Kidney (tissue), 14 donors: Measurements from ENCODE around the gene SH3RF3. TPM values are rescaled to one million over a fixed set of nuclear protein-coding genes. Genes with fewer than 3 reads are reported as not detected.

ENCODE experiments used
- DNase-seq, 5 donors: peaks; one replicate each; pipeline ENCODE4 v3.0.0-alpha.2; 2013 to 2020
- FAIRE-seq: peaks from 2 replicates; lab custom pipeline; 2012; peaks lifted over from hg19 to GRCh38; lab: Jason Lieb, UNC
- H3K27ac ChIP-seq, 2 donors: one replicate each; pipeline ENCODE4 v1.7.0; 2013; ENCODE audit warnings: low read depth in 2 of 2, low read length in 2 of 2, inconsistent platforms in 1 of 2
- H3K27me3 ChIP-seq: one replicate; pipeline ENCODE4 v1.7.1; 2013; ENCODE audit warnings: low read length, inconsistent platforms; ENCODE audit not compliant: control insufficient read depth, insufficient read depth
- H3K36me3 ChIP-seq, 3 donors: one replicate each; pipeline versions ENCODE4 v1.7.0 to v1.7.1; 2013; ENCODE audit warnings: low read length in 3 of 3, control low read depth in 1 of 3, inconsistent platforms in 1 of 3; ENCODE audit not compliant: insufficient read depth in 3 of 3, control insufficient read depth in 2 of 3
- H3K4me1 ChIP-seq, 3 donors: one replicate each; pipeline versions ENCODE4 v1.7.0 to v1.7.1; 2013; ENCODE audit warnings: low read length in 3 of 3, inconsistent platforms in 1 of 3, low read depth in 1 of 3; ENCODE audit not compliant: control insufficient read depth in 2 of 3, insufficient read depth in 2 of 3
- H3K4me3 ChIP-seq, 3 donors: one replicate each; pipeline versions ENCODE4 v1.7.0 to v1.8.1; 2013; ENCODE audit warnings: low read length in 3 of 3, control low read depth in 1 of 3, inconsistent platforms in 1 of 3
- H3K9ac ChIP-seq, 3 donors: one replicate each; pipeline versions ENCODE4 v1.7.0 to v1.7.1; 2013; ENCODE audit warnings: low read length in 3 of 3, control low read depth in 1 of 3, inconsistent platforms in 1 of 3
- H3K9me3 ChIP-seq, 3 donors: one replicate each; pipeline versions ENCODE4 v1.7.0 to v1.7.1; 2013; ENCODE audit warnings: low read length in 3 of 3, control low read depth in 1 of 3, inconsistent platforms in 1 of 3; ENCODE audit not compliant: control insufficient read depth in 2 of 3, insufficient read depth in 1 of 3
- intact Hi-C: fragments of 100-400 bp; cut with DNase I; formaldehyde crosslinking; loops from one replicate; pipeline ENCODE4 v1.11.1; 2022
- polyA plus RNA-seq: library from polyadenylated mRNA; stranded (reverse); fragments of 350-450 nt; fragmentation: Illumina TruSeq; extraction: RNeasy Lipid Tissue Mini Kit (QIAGEN cat#74804); gene quantifications from one replicate; pipeline ENCODE4 v1.2.3, GENCODE V29; 2014; ENCODE audit warnings: low read depth, low replicate concordance; ENCODE audit not compliant: insufficient read depth
- total RNA-seq: library from RNA; stranded (reverse); fragmentation: NEBNext Ultra II Directional; extraction: Animal tissue kit (Norgen Biotek cat#: 25700); gene quantifications from one replicate; pipeline ENCODE4 v1.2.1, GENCODE V29; 2021
- TF ChIP-seq, protein P1 (sequence below): IDR thresholded peaks from 3 replicates; pipeline ENCODE4 v1.5.1; 2012; ENCODE audit warnings: mild to moderate bottlenecking, moderate library complexity, borderline replicate concordance; ENCODE audit not compliant: insufficient read depth; ENCODE audit errors: extremely low read depth
- donor health status: control.
- donor health status: control.
- donor health status: control.
- donor health status: control.
- donor health status: control.
- donor health status: DM: yes; HTN: yes; CAD: no.
- donor health status: Normal renal cell carcinoma (clear cell type).

Gene SH3RF3
- total and polyA plus RNA-seq, 2 donors from 2014 or later = 1.7 to 10.7 TPM

DNA sequence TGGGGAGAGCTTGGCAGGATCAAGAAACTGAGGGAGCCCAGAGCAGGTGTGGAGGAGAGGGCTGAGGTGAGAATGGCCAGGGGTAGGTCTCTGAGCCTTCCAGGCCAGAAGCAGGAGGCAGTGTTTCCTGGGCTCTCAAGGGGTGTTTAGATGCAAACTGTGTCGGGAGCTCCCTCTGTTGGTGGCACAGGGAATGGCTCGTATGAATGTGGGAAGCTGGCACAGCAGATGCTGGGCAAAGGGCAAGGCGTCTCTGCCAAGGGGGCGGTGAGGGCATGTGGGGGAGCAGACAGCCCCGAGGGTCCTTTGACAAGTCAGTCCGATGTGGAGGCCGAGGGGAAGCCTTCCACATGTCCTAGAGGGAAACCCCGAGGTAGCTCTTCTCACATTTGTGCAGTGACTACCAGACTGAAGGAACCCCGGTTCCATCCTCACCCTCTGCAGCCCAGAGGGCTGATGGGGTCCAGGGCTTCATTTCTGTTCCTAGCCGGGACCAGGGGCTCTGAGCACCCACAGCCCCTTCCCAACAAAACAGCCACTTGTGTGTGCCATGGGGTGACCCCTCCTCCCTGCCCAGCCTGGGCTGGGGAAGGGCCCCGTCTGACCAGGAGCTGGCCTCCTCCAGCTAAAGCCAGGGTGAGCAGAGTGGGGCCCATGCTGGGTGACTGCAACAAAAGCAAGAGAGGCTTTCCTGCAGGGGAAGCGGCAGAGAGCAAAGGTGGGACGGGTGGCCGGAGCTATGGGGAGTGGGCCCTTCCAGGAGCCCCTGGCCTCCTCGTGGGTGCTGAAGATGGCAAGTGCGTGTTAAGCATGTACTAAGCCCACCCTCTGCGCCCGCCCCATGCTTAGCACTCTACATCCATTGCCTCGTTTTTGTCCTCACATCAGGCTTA lies 381.4 kb downstream of the SH3RF3 start:
- H3K9ac ChIP-seq = no peak overlapping the region
- FAIRE-seq (no peak), DNase-seq (peak; percentile 82 to 89 (median 85))
- no peak overlapping the region for H3K27ac ChIP-seq
- H3K36me3 ChIP-seq = no peaks in the 10 kb centered on the region
- H3K27me3 ChIP-seq = peaks cover 3% of the 10 kb centered on the region
- no peak overlapping the region for H3K4me3 ChIP-seq
- peaks cover 0 to 15% (median 11%) of the 10 kb centered on the region in 3 donors for H3K4me1 ChIP-seq
- TF ChIP-seq, protein P1, sequence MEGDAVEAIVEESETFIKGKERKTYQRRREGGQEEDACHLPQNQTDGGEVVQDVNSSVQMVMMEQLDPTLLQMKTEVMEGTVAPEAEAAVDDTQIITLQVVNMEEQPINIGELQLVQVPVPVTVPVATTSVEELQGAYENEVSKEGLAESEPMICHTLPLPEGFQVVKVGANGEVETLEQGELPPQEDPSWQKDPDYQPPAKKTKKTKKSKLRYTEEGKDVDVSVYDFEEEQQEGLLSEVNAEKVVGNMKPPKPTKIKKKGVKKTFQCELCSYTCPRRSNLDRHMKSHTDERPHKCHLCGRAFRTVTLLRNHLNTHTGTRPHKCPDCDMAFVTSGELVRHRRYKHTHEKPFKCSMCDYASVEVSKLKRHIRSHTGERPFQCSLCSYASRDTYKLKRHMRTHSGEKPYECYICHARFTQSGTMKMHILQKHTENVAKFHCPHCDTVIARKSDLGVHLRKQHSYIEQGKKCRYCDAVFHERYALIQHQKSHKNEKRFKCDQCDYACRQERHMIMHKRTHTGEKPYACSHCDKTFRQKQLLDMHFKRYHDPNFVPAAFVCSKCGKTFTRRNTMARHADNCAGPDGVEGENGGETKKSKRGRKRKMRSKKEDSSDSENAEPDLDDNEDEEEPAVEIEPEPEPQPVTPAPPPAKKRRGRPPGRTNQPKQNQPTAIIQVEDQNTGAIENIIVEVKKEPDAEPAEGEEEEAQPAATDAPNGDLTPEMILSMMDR = peak; percentile 93
- intact Hi-C loops = loop anchor here (5.0 kb wide), 1 partner anchor 383 kb away; the partner anchor contains the start of gene SH3RF3
- peaks cover 0 to 3% (median 0%) of the 10 kb centered on the region in 3 donors for H3K9me3 ChIP-seq

DNA sequence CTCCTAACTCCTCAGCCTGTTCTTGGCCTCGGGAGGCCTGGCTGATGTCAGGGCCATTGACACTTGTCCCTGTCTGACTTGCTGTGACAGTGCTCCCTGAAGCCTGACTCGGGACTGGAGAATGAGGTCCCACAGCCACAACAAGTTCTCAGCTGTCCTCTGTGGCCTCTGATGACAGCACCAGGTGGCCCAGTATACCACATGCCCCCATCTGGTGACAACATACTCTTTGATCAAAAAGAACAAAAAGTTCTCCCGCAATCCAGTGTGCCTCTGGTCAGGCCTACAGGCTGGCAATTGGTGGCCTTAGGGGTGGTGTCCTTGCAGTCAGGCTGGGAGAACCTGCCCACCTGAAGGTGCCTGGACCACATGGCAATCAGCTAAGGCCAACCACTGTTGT lies 382.2 kb downstream of the SH3RF3 start:
- H3K4me1 ChIP-seq = peaks cover 0 to 16% (median 11%) of the 10 kb centered on the region in 3 donors
- DNase-seq (no peak), FAIRE-seq (no peak)
- peaks cover 0 to 3% (median 0%) of the 10 kb centered on the region in 3 donors for H3K9me3 ChIP-seq
- H3K36me3 ChIP-seq = no peaks in the 10 kb centered on the region
- no peak overlapping the region for H3K9ac ChIP-seq
- intact Hi-C loops = loop anchor here (5.0 kb wide), 1 partner anchor 384 kb away; the partner anchor contains the start of gene SH3RF3
- TF ChIP-seq, protein P1 = no peak
- peaks cover 3% of the 10 kb centered on the region for H3K27me3 ChIP-seq
- H3K27ac ChIP-seq = no peak overlapping the region
- no peak overlapping the region for H3K4me3 ChIP-seq

DNA sequence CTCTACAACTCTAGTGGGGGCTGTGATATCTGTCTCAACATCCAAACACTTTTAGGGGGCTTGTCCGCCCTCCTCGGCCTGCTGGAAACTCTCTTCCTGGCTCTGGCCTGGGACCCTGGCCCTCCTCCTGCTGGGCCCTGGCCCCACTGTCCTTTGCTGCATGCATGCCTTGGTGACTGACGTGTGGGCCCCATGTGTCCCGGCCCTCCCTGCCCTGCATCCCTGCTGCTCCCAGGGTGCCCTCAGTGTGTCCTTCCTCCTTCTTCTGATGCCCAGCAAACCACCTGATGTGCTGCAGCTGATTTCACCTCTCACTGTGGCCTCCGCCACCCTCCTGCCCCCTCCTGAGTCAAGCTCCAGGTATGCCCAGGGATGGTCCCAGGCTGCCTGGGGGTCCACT lies 383.1 kb downstream of the SH3RF3 start:
- Histone ChIP-seq H3K9ac (no peak overlapping the region), H3K27ac (no peak overlapping the region), H3K36me3 (no peaks in the 10 kb centered on the region), H3K27me3 (peaks cover 3% of the 10 kb centered on the region), H3K4me1 (peaks cover 0 to 18% (median 17%) of the 10 kb centered on the region in 3 donors), H3K4me3 (no peak overlapping the region), H3K9me3 (peaks cover 0 to 3% (median 0%) of the 10 kb centered on the region in 3 donors)
- no peak for DNase-seq
- TF ChIP-seq, protein P1 = no peak
- intact Hi-C loops = loop anchor here (5.0 kb wide), 1 partner anchor 385 kb away; the partner anchor contains the start of gene SH3RF3
- no peak for FAIRE-seq
